Mesendoderm (in vitro differentiated cells): ENCODE data around the gene NPAS3.

Experiments
- DNase-seq: peaks from one replicate; pipeline ENCODE4 v3.0.0; 2013
- H2AK5ac ChIP-seq: 2 replicates; pipeline ENCODE4 v1.6.1; 2013; ENCODE audit warnings: low read length, inconsistent platforms
- H2BK120ac ChIP-seq: 2 replicates; pipeline ENCODE4 v1.6.1; 2013; ENCODE audit warnings: low read depth, mild to moderate bottlenecking, low read length, moderate library complexity, mixed read lengths
- H2BK15ac ChIP-seq: replicated peaks from 2 replicates; pipeline ENCODE4 v1.6.1; 2013; ENCODE audit warnings: low read depth, mild to moderate bottlenecking, moderate library complexity
- H2BK5ac ChIP-seq: 2 replicates; pipeline ENCODE4 v1.6.1; 2013; ENCODE audit warnings: low read length, inconsistent platforms
- H3K18ac ChIP-seq: 2 replicates; pipeline ENCODE4 v1.6.1; 2013; ENCODE audit warnings: mild to moderate bottlenecking, low read length, mixed read lengths
- H3K23ac ChIP-seq: one replicate; pipeline ENCODE4 v1.6.1; 2013; ENCODE audit warnings: low read length
- H3K27ac ChIP-seq: 2 replicates; pipeline ENCODE4 v1.5.1; 2013; ENCODE audit warnings: low read depth, mild to moderate bottlenecking, inconsistent platforms, low read length, moderate library complexity
- H3K27me3 ChIP-seq: 2 replicates; pipeline ENCODE4 v1.6.1; 2013; ENCODE audit warnings: low read length, control low read depth, mild to moderate bottlenecking, inconsistent platforms; ENCODE audit not compliant: insufficient read depth, poor library complexity
- H3K36me3 ChIP-seq: 2 replicates; pipeline ENCODE4 v1.6.1; 2013; ENCODE audit warnings: low read length, inconsistent platforms; ENCODE audit not compliant: control insufficient read depth, insufficient read depth
- H3K4ac ChIP-seq: one replicate; pipeline ENCODE4 v1.6.1; 2013; ENCODE audit warnings: low read depth, mild to moderate bottlenecking, low read length, moderate library complexity
- H3K4me1 ChIP-seq: 2 replicates; pipeline ENCODE4 v1.6.1; 2013; ENCODE audit warnings: low read depth, low read length, inconsistent platforms; ENCODE audit not compliant: control insufficient read depth
- H3K4me2 ChIP-seq: 2 replicates; pipeline ENCODE4 v1.6.1; 2013; ENCODE audit warnings: low read length
- H3K4me3 ChIP-seq: 2 replicates; pipeline ENCODE4 v1.5.1; 2013; ENCODE audit warnings: mild to moderate bottlenecking, low read length
- H3K56ac ChIP-seq: one replicate; pipeline ENCODE4 v1.6.1; 2013; ENCODE audit warnings: low read length
- H3K79me1 ChIP-seq: 2 replicates; pipeline ENCODE4 v1.6.1; 2013; ENCODE audit warnings: low read length, inconsistent platforms
- H3K79me2 ChIP-seq: 2 replicates; pipeline ENCODE4 v1.6.1; 2013; ENCODE audit warnings: mild to moderate bottlenecking, low read length; ENCODE audit not compliant: control insufficient read depth, insufficient read depth
- H3K9ac ChIP-seq: 2 replicates; pipeline ENCODE4 v1.6.1; 2013; ENCODE audit warnings: low read length, inconsistent platforms
- H4K5ac ChIP-seq: one replicate; pipeline ENCODE4 v1.6.1; 2013; ENCODE audit warnings: low read length
- H4K8ac ChIP-seq: one replicate; pipeline ENCODE4 v1.6.1; 2013; ENCODE audit warnings: low read depth, mild to moderate bottlenecking, control low read depth, low read length, moderate library complexity
- WGBS: extraction: QIAGEN DNeasy Blood & Tissue Kit; methylation state at CpG from one replicate; pipeline ENCODE4 v1.1.7; 2013; ENCODE audit warnings: low lambda C conversion rate, missing lambda C conversion rate; ENCODE audit not compliant: insufficient coverage; ENCODE audit errors: extremely low coverage; 5-methylcytosine and 5-hydroxymethylcytosine counted together

NPAS3 gene

DNA sequence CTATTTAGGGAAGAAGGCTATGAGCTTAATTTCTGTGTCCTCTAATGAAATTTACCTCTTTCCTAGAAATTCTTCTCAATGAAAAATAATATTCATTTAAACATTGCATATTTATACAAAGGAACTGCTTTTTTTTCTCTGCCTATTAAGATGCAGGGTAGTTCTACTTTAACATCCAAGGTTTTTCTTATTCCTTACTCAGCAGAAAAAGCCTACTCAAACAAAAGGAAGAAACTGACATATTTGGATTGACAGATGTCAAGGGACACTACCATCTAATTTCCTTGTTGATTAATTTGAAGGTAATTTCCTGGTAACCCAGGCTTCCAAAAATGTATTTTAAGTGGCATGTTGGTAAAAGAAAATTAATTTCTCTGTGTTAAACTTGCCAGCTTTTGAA, 819.9 kb downstream of the NPAS3 start:
- Histone ChIP-seq H3K27ac (no peak overlapping the region), H3K9ac (no peak overlapping the region), H2AK5ac (no peak overlapping the region), H3K18ac (no peak overlapping the region), H3K27me3 (no peaks in the 10 kb centered on the region), H3K36me3 (no peaks in the 10 kb centered on the region), H4K8ac (no peak overlapping the region), H3K4me1 (no peaks in the 10 kb centered on the region), H3K4me3 (no peak overlapping the region), H3K23ac (no peak overlapping the region), H3K79me1 (no peaks in the 10 kb centered on the region), H2BK15ac (no peak overlapping the region), H3K79me2 (no peaks in the 10 kb centered on the region), H3K56ac (no peak overlapping the region), H4K5ac (no peak overlapping the region), H2BK5ac (no peak overlapping the region), H2BK120ac (no peak overlapping the region), H3K4me2 (no peak overlapping the region), H3K4ac (no peak overlapping the region)
- DNase-seq = no peak

DNA sequence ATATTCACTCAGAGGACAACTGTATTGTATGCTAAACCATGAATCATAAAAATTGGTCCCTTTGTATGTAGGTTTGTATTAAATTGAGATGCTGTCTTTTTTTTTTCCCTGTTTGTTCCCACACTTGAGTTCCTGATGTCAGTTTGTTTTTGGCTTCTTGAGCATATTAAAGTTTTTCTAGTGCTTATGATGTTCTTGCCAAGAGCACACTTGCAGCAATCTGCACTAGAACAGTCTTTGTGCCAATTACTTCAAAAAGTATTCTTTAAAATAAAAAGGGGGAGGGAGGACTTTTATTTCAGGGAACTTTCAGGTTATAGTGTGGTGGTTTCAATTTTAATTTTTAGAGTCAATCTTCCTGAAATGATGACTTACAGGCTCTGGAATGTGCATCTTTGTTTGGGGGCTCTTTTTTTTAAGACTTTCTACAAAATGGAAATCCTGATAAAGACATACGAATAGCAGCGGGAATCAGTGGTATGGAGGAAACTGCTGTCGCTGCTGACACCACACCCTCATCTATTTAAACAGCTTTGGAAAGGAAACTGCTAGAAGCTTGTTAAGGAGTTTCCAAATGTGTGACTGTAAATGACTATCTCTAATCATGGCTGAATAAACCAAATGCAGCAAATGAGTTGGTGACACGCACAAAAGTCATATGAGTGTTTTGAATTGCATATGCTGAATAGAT, 823.6 kb downstream of the NPAS3 start:
- no peak for DNase-seq
- Histone ChIP-seq H4K5ac (no peak overlapping the region), H3K27ac (no peak overlapping the region), H3K18ac (no peak overlapping the region), H3K4me2 (no peak overlapping the region), H2BK120ac (no peak overlapping the region), H3K56ac (no peak overlapping the region), H3K9ac (no peak overlapping the region), H2BK15ac (no peak overlapping the region), H3K23ac (no peak overlapping the region), H4K8ac (no peak overlapping the region), H3K4me1 (peaks cover 20% of the 10 kb centered on the region), H3K4me3 (no peak overlapping the region), H3K4ac (no peak overlapping the region), H3K79me2 (no peaks in the 10 kb centered on the region), H3K79me1 (no peaks in the 10 kb centered on the region), H2AK5ac (no peak overlapping the region), H2BK5ac (no peak overlapping the region), H3K27me3 (no peaks in the 10 kb centered on the region), H3K36me3 (no peaks in the 10 kb centered on the region)
- no CpG with 5 or more reads among the region's 4 CpGs for WGBS

DNA sequence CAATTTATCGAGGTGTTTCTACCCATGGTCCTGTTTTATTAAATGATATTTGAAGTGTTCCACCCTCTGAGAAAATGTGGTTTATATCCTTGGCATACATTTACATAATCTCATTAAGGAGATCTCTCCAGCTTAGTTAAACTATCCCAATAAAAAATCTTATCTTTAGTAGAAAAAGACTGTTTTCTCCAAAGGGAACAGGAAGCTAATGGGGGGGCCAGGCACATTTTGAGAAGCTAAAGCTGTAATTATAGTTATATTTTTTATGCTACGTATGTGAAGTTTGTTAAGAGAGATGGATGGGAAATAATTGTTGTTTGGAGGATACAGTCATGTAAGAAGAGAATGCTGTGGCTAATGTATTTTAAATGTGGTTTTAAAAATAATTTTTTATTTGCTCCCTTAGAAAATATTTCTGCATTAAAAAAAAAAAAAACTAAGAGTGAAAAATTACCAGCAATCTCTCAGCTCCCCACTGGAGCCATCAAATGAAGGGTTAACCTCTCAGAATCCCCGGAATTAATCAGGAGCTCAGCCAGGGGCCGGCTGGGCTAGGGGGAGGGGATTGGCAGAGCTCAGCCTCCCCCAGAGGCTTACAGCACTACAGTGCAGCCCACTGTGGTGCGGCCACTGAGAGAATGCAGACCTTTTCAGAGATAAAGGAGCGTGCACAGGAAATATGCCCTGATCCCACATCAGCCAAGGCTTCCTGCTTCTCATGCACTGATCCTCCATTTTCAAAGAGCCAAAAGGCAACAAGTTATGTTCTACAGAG, 826.4 kb downstream of the NPAS3 start:
- Histone ChIP-seq H3K23ac (no peak overlapping the region), H2BK5ac (peak overlapping the region; percentile 14), H3K18ac (peak overlapping the region; percentile 91), H3K4me2 (no peak overlapping the region), H3K4me3 (no peak overlapping the region), H4K8ac (no peak overlapping the region), H2BK120ac (peak overlapping the region; percentile 93), H3K27ac (peak overlapping the region; percentile 70), H2AK5ac (no peak overlapping the region), H3K79me1 (no peaks in the 10 kb centered on the region), H3K56ac (peak overlapping the region; percentile 38), H3K4me1 (peaks cover 23% of the 10 kb centered on the region), H4K5ac (no peak overlapping the region), H2BK15ac (no peak overlapping the region), H3K36me3 (no peaks in the 10 kb centered on the region), H3K79me2 (no peaks in the 10 kb centered on the region), H3K4ac (no peak overlapping the region), H3K27me3 (no peaks in the 10 kb centered on the region), H3K9ac (no peak overlapping the region)
- WGBS = 100% methylated on average over 1 of the region's 6 CpGs
- peak; percentile 93 for DNase-seq

DNA sequence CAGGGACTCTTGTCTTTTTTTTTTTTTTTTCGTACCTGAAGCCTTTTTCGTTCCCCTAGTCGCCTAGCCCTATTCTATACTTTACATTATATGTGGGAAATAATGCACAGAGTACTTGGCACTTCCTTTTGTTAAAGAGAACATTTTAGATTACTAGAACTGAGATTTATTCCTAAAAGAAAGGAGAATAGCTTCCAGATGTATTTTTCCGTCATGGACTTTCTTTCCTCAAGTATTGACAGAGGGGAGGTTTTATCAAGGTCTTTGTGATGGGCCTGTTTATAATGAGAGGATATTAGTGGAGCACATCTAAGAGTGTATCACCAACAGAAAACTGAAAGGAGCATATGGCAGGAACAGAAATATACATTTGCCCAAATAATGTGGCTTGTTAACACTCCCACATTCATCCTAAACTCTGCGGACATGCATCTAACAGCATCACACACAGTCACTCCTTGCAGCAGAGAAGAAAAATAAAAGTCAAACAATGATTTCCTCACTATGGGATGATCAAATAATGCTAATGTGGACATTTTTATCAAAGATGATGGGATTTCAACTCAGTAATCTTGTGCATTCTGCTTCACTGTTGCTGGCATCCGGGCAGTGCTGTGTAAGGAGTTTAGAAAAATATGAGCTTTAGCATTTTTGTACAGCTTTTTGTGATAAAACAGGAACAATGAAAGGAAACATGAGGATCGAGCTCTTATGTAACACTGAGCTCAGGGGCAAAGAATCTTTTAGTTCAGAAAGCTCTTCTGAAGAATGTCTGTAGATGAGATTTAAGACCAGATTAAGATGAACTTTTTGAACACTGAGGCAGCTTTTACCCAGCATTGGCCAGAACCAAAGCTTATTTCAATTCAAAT, 829.1 kb downstream of the NPAS3 start:
- Histone ChIP-seq H3K27me3 (no peaks in the 10 kb centered on the region), H2BK5ac (no peak overlapping the region)
- DNase-seq = no peak

DNA sequence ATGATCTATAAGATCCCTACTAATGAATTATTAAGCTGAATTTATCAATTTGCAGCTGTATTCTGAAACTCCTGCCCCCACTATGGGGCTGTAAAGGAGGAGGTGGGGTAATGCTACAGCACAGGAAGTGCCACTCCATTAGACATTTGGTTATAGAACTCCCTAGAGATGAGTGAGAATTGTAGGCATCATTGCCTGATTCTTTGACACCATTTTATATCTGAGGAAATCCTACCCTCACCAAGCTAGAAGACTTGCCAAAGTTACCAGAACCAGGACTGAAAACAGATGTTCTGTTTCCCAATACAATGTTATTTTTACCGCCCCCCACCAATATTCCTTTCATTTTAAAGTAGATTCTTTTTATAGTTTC, 829.8 kb downstream of the NPAS3 start:
- no peak overlapping the region for H3K23ac ChIP-seq
- no peak overlapping the region for H4K5ac ChIP-seq
- H3K4ac ChIP-seq = no peak overlapping the region
- H3K4me2 ChIP-seq = no peak overlapping the region
- no peak overlapping the region for H3K4me3 ChIP-seq
- no peak overlapping the region for H3K27ac ChIP-seq
- WGBS = no CpG with 5 or more reads among the region's 1 CpG
- peak overlapping the region; percentile 74 for H2BK15ac ChIP-seq
- no peak overlapping the region for H2BK120ac ChIP-seq
- H3K4me1 ChIP-seq = peaks cover 23% of the 10 kb centered on the region
- H3K79me2 ChIP-seq = no peaks in the 10 kb centered on the region
- H2BK5ac ChIP-seq = no peak overlapping the region
- H3K36me3 ChIP-seq = no peaks in the 10 kb centered on the region
- no peaks in the 10 kb centered on the region for H3K79me1 ChIP-seq
- no peak overlapping the region for H2AK5ac ChIP-seq
- no peak overlapping the region for H3K56ac ChIP-seq
- H3K27me3 ChIP-seq = no peaks in the 10 kb centered on the region
- DNase-seq = no peak
- peak overlapping the region; percentile 68 for H3K18ac ChIP-seq
- H4K8ac ChIP-seq = no peak overlapping the region
- H3K9ac ChIP-seq = no peak overlapping the region

More for the DNA sequence above, 829.1 kb downstream of the NPAS3 start:
- H3K23ac ChIP-seq = no peak overlapping the region
- no peak overlapping the region for H3K4me3 ChIP-seq
- H3K36me3 ChIP-seq = no peaks in the 10 kb centered on the region
- H3K4me2 ChIP-seq = no peak overlapping the region
- no peak overlapping the region for H3K27ac ChIP-seq
- no peak overlapping the region for H3K9ac ChIP-seq
- H2AK5ac ChIP-seq = peak overlapping the region; percentile 12
- peak overlapping the region; percentile 74 for H2BK15ac ChIP-seq
- no peaks in the 10 kb centered on the region for H3K79me1 ChIP-seq
- H3K56ac ChIP-seq = no peak overlapping the region
- H3K79me2 ChIP-seq = no peaks in the 10 kb centered on the region
- no peak overlapping the region for H4K8ac ChIP-seq
- peak overlapping the region; percentile 68 for H3K18ac ChIP-seq
- H3K4ac ChIP-seq = no peak overlapping the region
- H3K4me1 ChIP-seq = peaks cover 23% of the 10 kb centered on the region
- no CpG with 5 or more reads among the region's 7 CpGs for WGBS
- H4K5ac ChIP-seq = no peak overlapping the region
- H2BK120ac ChIP-seq = no peak overlapping the region
